Muscle of leg (tissue), 11 donors: ENCODE measurements around the gene TMEM223. TPM values are rescaled to one million over a fixed set of nuclear protein-coding genes. Genes with fewer than 3 reads are reported as not detected.
A peak's percentile ranks its signal among the peaks of the same experiment; 100 is the strongest.

Source experiments
- DNase-seq: peaks from one replicate; pipeline ENCODE4 v3.0.0; 2013
- H3K27ac ChIP-seq: one replicate; pipeline ENCODE4 v1.5.1; 2013; ENCODE audit warnings: mild to moderate bottlenecking, low read length, control low read depth
- H3K27me3 ChIP-seq: one replicate; pipeline ENCODE4 v1.6.1; 2013; ENCODE audit warnings: low read length; ENCODE audit not compliant: control insufficient read depth, insufficient read depth
- H3K36me3 ChIP-seq: one replicate; pipeline ENCODE4 v1.6.1; 2013; ENCODE audit warnings: low read length; ENCODE audit not compliant: control insufficient read depth, insufficient read depth
- H3K4me1 ChIP-seq: one replicate; pipeline ENCODE4 v1.6.1; 2013; ENCODE audit warnings: low read length; ENCODE audit not compliant: control insufficient read depth, insufficient read depth
- H3K4me3 ChIP-seq: one replicate; pipeline ENCODE4 v1.5.1; 2013; ENCODE audit warnings: low read length, control low read depth
- H3K9me3 ChIP-seq: replicated peaks from 2 replicates; pipeline ENCODE4 v1.6.1; 2013; ENCODE audit warnings: low read depth, low read length; ENCODE audit not compliant: control insufficient read depth
- WGBS: methylation state at CpG from one replicate; pipeline ENCODE4 v1.1.5; 2013; ENCODE audit warnings: missing lambda C conversion rate; ENCODE audit not compliant: insufficient coverage; 5-methylcytosine and 5-hydroxymethylcytosine counted together
- polyA plus RNA-seq, 8 donors: library from polyadenylated mRNA; unstranded; fragments of 120-200 nt; gene quantifications; one replicate each; pipeline versions ENCODE4 v1.2.1 to v1.2.3, GENCODE V29; 2013; ENCODE audit warnings: inconsistent platforms in 1 of 8, low replicate concordance in 1 of 8; ENCODE audit not compliant: insufficient read length in 8 of 8, insufficient read depth in 1 of 8
- total RNA-seq: library from RNA; stranded (reverse); fragments of 120-200 nt; gene quantifications from one replicate; pipeline ENCODE4 v1.2.4, GENCODE V29; 2013

Gene TMEM223
- total and polyA plus RNA-seq, 9 donors = 15.3 to 19.0 (median 16.5) TPM

GRCh38 chr11:62804310-62805075, 12.7 kb upstream of the TMEM223 start:
- H3K9me3 ChIP-seq = no peaks in the 10 kb centered on the region
- H3K4me1 ChIP-seq = peaks cover 31% of the 10 kb centered on the region
- peaks cover 49% of the 10 kb centered on the region for H3K36me3 ChIP-seq
- H3K27ac ChIP-seq = peak overlapping the region; percentile 93
- peak overlapping the region; percentile 69 for H3K4me3 ChIP-seq
- 0% methylated on average over 6 of the region's 14 CpGs for WGBS
- H3K27me3 ChIP-seq = no peaks in the 10 kb centered on the region
- peak; percentile 48 for DNase-seq

DNA sequence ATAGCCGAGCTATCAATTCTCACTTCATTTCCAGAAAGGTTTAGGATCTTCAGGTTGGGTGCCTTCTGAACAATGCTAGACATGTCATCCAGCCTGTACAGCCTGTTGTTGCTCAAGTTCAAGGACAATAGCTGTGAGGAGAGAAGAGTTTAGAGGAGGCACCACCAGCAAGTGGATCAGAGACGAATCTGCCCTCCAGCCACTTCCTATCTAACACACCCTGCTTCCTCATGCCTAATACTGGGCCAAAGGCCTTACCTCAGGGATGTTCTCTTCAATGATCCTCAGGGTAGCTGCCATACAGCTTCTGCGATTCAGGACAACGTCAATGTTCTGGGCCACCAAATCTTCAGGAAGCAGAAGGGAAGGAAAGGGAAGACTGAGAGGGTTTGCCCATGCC, 9.3 kb upstream of the TMEM223 start:
- no peak for DNase-seq
- Histone ChIP-seq H3K27me3 (no peaks in the 10 kb centered on the region), H3K4me1 (peaks cover 19% of the 10 kb centered on the region), H3K27ac (no peak overlapping the region), H3K36me3 (peaks cover 70% of the 10 kb centered on the region), H3K4me3 (no peak overlapping the region), H3K9me3 (no peaks in the 10 kb centered on the region)
- whole genome bisulfite sequencing = no CpG with 5 or more reads among the region's 4 CpGs

DNA sequence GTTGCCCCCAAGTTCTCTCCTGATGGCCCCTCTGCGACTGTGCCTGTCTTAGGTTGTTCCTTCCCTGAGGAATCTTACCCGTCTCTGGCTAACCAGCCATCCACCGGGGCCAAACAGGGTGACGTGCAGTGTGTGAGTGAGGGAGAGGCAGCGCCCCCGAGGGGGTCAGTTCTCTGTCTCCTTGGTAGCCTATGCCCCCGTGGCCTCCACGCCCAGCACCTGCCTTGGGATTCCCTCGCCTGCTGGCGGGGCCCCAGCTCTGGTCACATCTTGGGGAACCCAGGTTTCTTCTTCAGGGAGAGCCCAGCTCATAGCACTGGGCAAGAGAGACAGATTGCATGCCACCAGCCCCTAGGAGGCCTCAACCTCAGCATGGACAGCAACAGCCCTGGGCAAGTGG, 7.7 kb upstream of the TMEM223 start:
- no peak overlapping the region for H3K27ac ChIP-seq
- WGBS = 85% methylated on average over 10 of the region's 10 CpGs

DNA sequence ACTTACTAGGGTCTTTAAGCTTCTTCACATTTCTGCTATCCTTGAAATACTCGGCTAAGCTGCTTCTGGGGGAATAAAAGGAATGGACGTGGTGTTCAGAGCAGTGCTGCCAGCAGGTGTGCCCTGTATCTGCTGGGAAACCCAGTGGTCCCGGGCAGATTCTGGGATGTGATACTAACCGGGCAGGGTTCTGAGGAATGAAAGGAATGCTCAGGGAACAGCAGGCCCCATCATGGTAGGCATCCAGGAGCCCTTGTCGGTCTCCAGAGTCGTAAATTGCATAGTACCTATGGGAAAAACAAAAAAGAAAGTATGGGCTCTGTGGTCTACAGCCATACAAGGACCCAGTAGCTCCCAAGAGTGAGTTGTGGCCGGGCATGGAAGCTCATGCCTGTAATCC, 4.5 kb upstream of the TMEM223 start:
- no peaks in the 10 kb centered on the region for H3K9me3 ChIP-seq
- H3K27me3 ChIP-seq = no peaks in the 10 kb centered on the region
- no peak overlapping the region for H3K27ac ChIP-seq
- H3K4me1 ChIP-seq = peaks cover 6% of the 10 kb centered on the region
- H3K36me3 ChIP-seq = peaks cover 77% of the 10 kb centered on the region
- 81% methylated on average over 5 of the region's 7 CpGs for WGBS
- DNase-seq = no peak
- no peak overlapping the region for H3K4me3 ChIP-seq

More for the DNA sequence above, 7.7 kb upstream of the TMEM223 start:
- no peak for DNase-seq
- Histone ChIP-seq H3K4me3 (no peak overlapping the region), H3K36me3 (peaks cover 83% of the 10 kb centered on the region), H3K4me1 (peaks cover 12% of the 10 kb centered on the region), H3K9me3 (no peaks in the 10 kb centered on the region), H3K27me3 (no peaks in the 10 kb centered on the region)

DNA sequence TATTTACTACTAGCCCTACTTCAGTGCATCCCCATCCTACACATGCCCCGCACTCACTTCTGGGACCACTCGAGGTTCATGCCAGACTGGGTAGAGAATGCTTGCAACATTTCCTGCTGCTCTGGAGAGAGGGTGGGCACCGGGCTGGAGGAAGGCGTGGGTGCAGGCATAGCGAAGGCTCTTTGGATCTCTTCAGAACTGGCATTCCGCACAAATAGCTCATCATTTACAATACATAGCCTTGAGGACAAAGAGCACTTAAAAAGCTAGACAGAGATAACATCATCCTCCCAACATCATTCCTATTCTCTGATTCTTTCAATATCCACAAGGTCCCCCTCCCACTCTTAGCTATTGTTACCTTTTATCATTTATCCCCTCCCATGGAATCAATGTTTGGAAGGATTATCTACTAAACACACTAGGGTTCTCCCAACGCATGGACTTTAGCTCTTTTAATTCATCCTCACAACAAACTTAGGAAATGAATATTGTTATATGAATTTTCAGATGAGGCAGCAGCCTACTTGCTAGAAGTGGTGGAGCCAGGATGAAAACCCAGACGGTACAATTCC, 2.5 kb upstream of the TMEM223 start:
- Histone ChIP-seq H3K27me3 (no peaks in the 10 kb centered on the region), H3K4me1 (peaks cover 18% of the 10 kb centered on the region), H3K36me3 (peaks cover 71% of the 10 kb centered on the region), H3K4me3 (no peak overlapping the region), H3K9me3 (no peaks in the 10 kb centered on the region), H3K27ac (no peak overlapping the region)
- no peak for DNase-seq
- WGBS = 100% methylated on average over 6 of the region's 8 CpGs

- 17% methylated on average over 5 of the region's 11 CpGs for WGBS
- Histone ChIP-seq H3K9me3 (no peaks in the 10 kb centered on the region), H3K4me1 (peaks cover 27% of the 10 kb centered on the region), H3K36me3 (peaks cover 62% of the 10 kb centered on the region), H3K27ac (peak overlapping the region; percentile 76), H3K4me3 (peak overlapping the region; percentile 95), H3K27me3 (no peaks in the 10 kb centered on the region)
- DNase-seq = no peak
Observed at GRCh38 chr11:62792202-62792575, 383 bp upstream of the TMEM223 start.

GRCh38 chr11:62789576-62789975, 2.2 kb downstream of the TMEM223 start:
- Histone ChIP-seq H3K4me1 (peaks cover 33% of the 10 kb centered on the region), H3K27me3 (no peaks in the 10 kb centered on the region), H3K27ac (no peak overlapping the region), H3K9me3 (no peaks in the 10 kb centered on the region), H3K4me3 (no peak overlapping the region), H3K36me3 (peaks cover 41% of the 10 kb centered on the region)
- DNase-seq = no peak
- 80% methylated on average over 1 of the region's 3 CpGs for WGBS

GRCh38 chr11:62788991-62789390, 2.8 kb downstream of the TMEM223 start:
- Histone ChIP-seq H3K4me1 (peaks cover 33% of the 10 kb centered on the region), H3K4me3 (no peak overlapping the region), H3K36me3 (peaks cover 36% of the 10 kb centered on the region), H3K9me3 (no peaks in the 10 kb centered on the region), H3K27ac (no peak overlapping the region), H3K27me3 (no peaks in the 10 kb centered on the region)
- WGBS = 88% methylated on average over 3 of the region's 5 CpGs
- DNase-seq = no peak

DNA sequence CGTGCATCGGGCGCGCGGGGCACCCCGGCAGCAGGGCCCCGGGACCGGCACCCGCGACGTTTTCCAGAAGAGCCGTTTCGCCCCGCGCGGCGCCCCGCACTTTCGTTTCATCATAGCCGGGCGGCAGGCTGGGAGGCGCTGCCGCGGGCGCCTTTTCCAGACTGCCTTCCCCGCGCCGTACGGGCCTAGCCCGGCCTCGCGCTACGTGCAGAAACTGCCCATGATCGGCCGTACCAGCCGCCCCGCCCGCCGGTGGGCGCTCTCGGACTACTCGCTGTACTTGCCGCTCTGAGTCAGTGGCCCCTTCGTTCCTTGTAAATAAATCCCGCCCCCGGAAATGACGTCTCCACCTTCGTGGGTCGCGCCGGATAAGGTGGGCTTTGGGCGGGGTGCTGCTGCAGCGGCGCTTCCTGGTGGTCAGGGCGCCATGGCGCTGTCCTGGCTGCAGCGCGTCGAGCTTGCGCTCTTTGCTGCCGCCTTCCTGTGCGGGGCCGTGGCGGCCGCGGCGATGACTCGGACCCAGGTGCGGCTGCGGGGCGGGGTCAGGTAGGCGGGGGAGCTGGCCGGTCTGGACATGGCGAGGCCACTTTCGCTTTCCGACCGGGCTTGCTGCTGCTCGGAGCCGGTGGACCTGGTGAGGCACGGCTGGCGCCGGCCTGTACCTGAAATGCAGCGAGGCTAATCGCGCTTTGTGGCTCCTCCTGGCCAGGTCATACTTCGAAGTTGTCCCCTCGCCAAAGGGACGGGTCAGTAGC, 4.6 kb downstream of the TMEM223 start, which contains the start of gene TMEM179B:
Gene TMEM179B (plus strand): TSS at position 398 of the 755 bp plus-strand sequence. CDS start 30 bp downstream, at position 428.
- DNase-seq = peak; percentile 99
- Histone ChIP-seq H3K4me1 (peaks cover 28% of the 10 kb centered on the region), H3K27ac (peak within 1 kb of the TSS; percentile 93), H3K27me3 (no peaks in the 10 kb centered on the region), H3K36me3 (peaks cover 32% of the 10 kb centered on the region), H3K9me3 (no peaks in the 10 kb centered on the region), H3K4me3 (peak within 1 kb of the TSS; percentile 88)
- WGBS = under 1% methylated on average over 88 of the region's 88 CpGs
